ENCODE data around the gene RGS9.
A peak's percentile ranks its signal among the peaks of the same experiment; 100 is the strongest.

- TF ChIP-seq CTCF (IDR thresholded peaks at IDR 0.05) (peak; percentile 97), ZFX (IDR thresholded peaks at IDR 0.05; ENCODE audit: borderline replicate concordance) (no peak)
Measured at GRCh38 chr17:65100316-65101140, 36.6 kb upstream of the RGS9 start.
